Measurements from ENCODE around the gene FBRSL1.
A peak's percentile ranks its signal among the peaks of the same experiment; 100 is the strongest.

Gene FBRSL1

GRCh38 chr12:132516095-132517012, 26.4 kb downstream of the FBRSL1 start:
- DNase-seq: peak in 1 of 2 experiments; percentile 14
- TF ChIP-seq POLR2A (IDR thresholded peaks at IDR 0.05; ENCODE audit: low read length) (no peak), GATA1 (IDR thresholded peaks at IDR 0.05; ENCODE audit: low read depth, low read length) (no peak)

DNA sequence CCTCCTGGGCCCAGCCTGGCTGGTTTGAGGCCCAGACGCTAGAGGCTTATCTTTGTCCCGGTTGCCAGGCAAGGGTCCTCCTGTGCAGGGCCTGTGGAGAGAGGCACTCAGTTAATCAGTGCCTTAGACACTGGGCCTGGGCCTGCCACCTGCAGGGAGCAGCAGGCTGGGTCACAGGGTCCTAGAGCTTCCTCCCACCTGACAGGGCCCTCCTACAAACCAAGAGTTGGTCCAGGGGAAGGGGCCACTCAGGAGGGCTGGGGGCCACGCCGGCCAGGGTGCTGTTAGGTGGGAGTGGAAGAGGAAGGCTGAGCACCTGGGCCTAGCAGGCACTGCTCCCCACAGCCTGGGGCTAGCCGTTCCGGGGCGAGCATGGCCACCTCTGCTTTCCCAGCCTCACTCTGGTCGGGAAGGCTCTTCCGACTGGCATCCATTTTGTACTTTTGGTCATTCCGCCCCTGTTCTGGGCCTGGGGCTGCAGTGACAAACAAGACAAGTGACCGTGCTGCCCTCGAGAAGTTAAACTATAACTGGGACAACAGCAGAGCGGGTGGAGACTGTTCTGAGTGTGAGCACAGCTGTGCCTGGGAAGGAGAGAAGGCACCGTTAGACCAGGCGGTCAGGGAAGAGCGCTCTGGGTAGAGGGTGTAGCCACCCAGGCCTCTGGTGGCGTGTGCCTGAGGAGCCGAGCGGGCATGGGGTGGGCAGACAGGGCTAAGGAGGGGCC, 27.2 kb downstream of the FBRSL1 start:
- DNase-seq: no peak

DNA sequence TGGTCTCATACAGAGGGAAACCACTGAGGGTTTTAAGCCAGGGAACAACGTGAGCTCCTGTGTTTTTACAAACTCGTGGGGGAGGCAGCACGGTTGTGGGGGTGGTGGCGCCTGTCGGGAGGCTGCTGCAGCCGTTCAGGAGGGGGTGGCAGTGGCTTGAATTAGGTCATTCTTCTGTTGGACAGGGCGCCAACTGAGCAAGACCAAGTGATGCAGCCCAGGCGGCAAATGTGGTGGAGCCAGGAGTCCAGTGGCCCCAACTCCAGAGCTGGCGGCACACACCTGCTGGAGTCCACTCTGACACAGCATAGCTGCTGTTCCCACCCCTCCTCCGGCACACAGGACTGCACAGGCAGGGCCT, 27.8 kb downstream of the FBRSL1 start:
- DNase-seq: no peak
- TF ChIP-seq POLR2A (IDR thresholded peaks at IDR 0.05; ENCODE audit: low read length) (no peak), GATA1 (IDR thresholded peaks at IDR 0.05; ENCODE audit: low read depth, low read length) (no peak)

More for the DNA sequence above, 27.2 kb downstream of the FBRSL1 start:
- TF ChIP-seq GATA1 (IDR thresholded peaks at IDR 0.05; ENCODE audit: low read depth, low read length): no peak
- no peak for TF ChIP-seq POLR2A (IDR thresholded peaks at IDR 0.05; ENCODE audit: low read length)

DNA sequence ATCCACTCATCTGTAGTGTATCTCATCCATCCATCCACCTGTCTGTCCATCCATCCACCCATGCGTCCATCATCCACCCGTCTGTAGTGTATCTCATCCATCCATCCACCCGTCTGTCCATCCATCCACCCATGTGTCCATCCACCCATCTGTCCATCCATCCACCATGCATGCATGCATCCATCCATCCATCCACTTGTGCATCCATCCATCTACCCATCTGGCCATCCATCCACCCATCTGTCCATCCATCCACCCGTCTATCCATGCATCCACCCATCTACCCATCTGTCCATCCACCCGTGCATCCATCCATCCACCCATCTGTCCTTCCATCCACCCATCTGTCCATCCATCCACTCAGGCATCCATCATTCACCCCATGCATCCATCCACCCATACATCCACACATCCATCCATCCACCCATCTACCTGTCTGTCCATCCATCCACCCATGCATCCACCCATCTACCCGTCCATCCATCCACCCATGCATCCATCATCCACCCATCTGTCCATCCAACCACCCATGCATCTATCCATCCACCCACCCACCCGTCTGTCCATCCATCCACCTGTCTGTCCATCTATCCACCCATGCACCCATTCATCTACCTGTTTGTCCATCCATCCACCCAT, 28.5 kb downstream of the FBRSL1 start:
- DNase-seq: no peak
- TF ChIP-seq GATA1 (IDR thresholded peaks at IDR 0.05; ENCODE audit: low read depth, low read length) (no peak), POLR2A (IDR thresholded peaks at IDR 0.05; ENCODE audit: low read length) (no peak)

GRCh38 chr12:132520421-132521199, 30.7 kb downstream of the FBRSL1 start:
- no peak for DNase-seq
- TF ChIP-seq GATA1 (IDR thresholded peaks at IDR 0.05; ENCODE audit: low read depth, low read length): no peak
- TF ChIP-seq POLR2A (IDR thresholded peaks at IDR 0.05; ENCODE audit: low read length): no peak

DNA sequence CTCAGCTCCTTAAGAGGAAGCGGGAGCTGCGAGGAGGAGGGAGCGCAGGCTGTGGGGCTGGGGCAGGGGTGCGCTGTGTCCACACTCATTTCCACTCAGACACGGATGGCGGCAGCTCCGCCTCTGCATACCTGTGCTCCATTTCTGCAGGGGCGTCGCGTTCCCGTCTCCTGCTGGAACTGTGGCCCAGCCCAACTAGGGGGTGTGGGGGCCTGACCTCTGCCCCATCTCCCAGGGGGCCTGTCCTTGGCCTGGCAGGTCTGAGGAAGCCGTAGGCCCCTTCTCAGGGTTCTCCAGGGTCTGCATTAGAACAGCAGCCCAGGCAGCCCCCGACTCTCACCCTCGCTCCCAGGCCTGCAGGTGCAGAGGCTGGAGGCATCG, 31.2 kb downstream of the FBRSL1 start:
- no peak for DNase-seq
- TF ChIP-seq GATA1 (IDR thresholded peaks at IDR 0.05; ENCODE audit: low read depth, low read length) (no peak), POLR2A (IDR thresholded peaks at IDR 0.05; ENCODE audit: low read length) (no peak)

GRCh38 chr12:132521712-132522292, 31.9 kb downstream of the FBRSL1 start:
- no peak for DNase-seq
- no peak for TF ChIP-seq GATA1 (IDR thresholded peaks at IDR 0.05; ENCODE audit: low read depth, low read length)
- no peak for TF ChIP-seq POLR2A (IDR thresholded peaks at IDR 0.05; ENCODE audit: low read length)

- no peak for TF ChIP-seq POLR2A (IDR thresholded peaks at IDR 0.05; ENCODE audit: low read length)
- no peak for TF ChIP-seq GATA1 (IDR thresholded peaks at IDR 0.05; ENCODE audit: low read depth, low read length)
- DNase-seq: no peak
Measured at GRCh38 chr12:132522592-132523380, 32.8 kb downstream of the FBRSL1 start.

DNA sequence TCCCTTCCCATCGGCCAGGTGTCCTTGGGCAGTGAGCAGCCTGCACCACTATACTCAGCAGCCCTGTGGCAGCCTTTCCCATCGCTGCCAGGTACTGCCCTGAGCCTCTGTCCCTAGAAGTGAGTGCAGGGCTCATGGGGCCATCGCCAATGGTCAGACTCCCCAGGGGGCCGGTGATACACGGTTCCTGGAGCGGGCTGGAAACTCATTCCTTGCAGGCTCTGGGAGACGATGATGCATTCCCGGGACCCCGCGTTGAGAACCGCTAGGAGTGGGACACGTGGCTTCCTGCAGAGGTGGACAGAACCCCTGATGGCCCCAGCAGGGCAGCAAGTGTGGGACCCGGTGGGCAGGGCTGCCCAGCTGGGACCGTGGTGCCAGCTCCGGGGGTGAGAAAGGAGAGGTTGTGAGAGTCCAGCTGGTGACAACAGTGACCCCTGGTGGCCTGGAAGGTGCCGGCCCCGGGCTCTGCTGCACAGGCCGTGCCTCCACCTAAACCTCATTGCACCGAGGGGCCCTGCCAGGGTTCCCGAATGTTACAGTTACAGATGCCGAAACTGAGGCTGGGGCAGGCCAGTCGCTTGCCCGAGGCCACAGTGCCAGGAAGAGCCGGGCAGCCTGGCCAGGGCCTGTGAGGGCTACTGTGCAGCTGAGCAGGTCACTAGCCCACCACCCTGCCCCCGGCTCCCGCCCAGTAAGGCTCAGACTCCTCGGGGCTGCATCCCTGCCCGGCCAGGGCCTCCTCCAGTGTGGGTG, 33.8 kb downstream of the FBRSL1 start:
- peak; percentile 56 to 75 for DNase-seq
- no peak for TF ChIP-seq GATA1 (IDR thresholded peaks at IDR 0.05; ENCODE audit: low read depth, low read length)
- no peak for TF ChIP-seq POLR2A (IDR thresholded peaks at IDR 0.05; ENCODE audit: low read length)

- TF ChIP-seq POLR2A (IDR thresholded peaks at IDR 0.05; ENCODE audit: low read length): no peak
- no peak for TF ChIP-seq GATA1 (IDR thresholded peaks at IDR 0.05; ENCODE audit: low read depth, low read length)
- no peak for DNase-seq
Measured at GRCh38 chr12:132524405-132524804, 34.5 kb downstream of the FBRSL1 start.

DNA sequence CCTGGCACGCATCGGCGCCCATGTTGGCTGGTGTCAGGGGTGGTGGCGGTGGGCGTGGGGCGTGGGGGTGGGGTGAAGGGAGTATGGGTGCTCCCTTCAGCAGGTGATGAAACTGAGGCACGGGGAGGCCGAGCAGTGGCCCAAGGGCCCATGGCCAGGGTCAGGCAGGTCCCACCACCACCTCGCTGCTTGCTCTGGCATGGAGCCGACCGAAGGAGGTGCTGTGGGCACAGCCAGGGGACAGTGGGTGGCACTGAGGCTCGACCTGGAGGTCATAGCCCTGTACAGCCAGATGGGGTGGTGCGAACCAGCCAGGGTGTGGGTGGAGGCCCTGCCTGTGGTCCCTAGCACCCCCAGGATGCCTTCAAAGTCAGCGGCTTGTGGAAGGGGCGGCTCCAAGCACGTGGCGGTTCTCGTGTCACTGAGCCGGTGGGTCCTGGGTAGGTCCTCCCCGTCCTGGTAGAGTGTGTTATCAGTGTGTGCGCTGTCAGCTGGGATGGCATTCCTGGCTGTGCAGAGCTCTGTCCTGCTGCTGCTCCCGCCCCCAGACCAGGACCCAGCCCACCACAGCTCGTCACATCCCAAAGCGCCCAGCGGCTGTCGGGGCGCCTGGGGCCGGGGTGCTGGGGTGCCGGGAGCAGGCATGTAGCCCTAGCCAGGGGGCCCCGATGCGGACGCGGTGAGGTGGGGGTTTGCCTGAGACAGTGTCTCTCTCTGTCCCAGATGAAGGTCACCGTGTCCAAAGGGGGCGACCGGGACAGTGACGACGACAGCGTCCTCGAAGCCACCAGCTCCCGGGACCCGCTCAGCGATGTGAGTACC, 35.3 kb downstream of the FBRSL1 start:
- TF ChIP-seq POLR2A (IDR thresholded peaks at IDR 0.05; ENCODE audit: low read length): no peak
- TF ChIP-seq GATA1 (IDR thresholded peaks at IDR 0.05; ENCODE audit: low read depth, low read length): no peak
- no peak for DNase-seq

Data from erythroblast (primary cell).